Measurements from ENCODE around the gene DIRAS1. TPM values are rescaled to one million over a fixed set of nuclear protein-coding genes. Genes with fewer than 3 reads are reported as not detected.

Gene DIRAS1
- total RNA-seq, 1 donor from 2014 or later, result 0.16 TPM

- no peaks in the 10 kb centered on the region for H3K4me1 Mint-ChIP-seq
- H3K27ac Mint-ChIP-seq, result no peak overlapping the region
- no peaks in the 10 kb centered on the region for H3K36me3 Mint-ChIP-seq (ENCODE audit: low read depth)
- H3K27me3 Mint-ChIP-seq, result peaks cover 8% of the 10 kb centered on the region
- intact Hi-C loops (cut with micrococcal nuclease), result no loop called here
- no peak overlapping the region for H3K4me3 Mint-ChIP-seq
- no peaks in the 10 kb centered on the region for H3K9me3 Mint-ChIP-seq
- DNase-seq, result no peak
Measured at GRCh38 chr19:2726904-2727639, 5.9 kb upstream of the DIRAS1 start.

GRCh38 chr19:2726160-2726855 lies 5.1 kb upstream of the DIRAS1 start:
- H3K36me3 Mint-ChIP-seq (ENCODE audit: low read depth), result no peaks in the 10 kb centered on the region
- no peaks in the 10 kb centered on the region for H3K4me1 Mint-ChIP-seq
- intact Hi-C loops (cut with micrococcal nuclease), result no loop called here
- no peaks in the 10 kb centered on the region for H3K9me3 Mint-ChIP-seq
- peaks cover 14% of the 10 kb centered on the region for H3K27me3 Mint-ChIP-seq
- no peak overlapping the region for H3K4me3 Mint-ChIP-seq
- no peak for DNase-seq
- no peak overlapping the region for H3K27ac Mint-ChIP-seq

- no peaks in the 10 kb centered on the region for H3K36me3 Mint-ChIP-seq (ENCODE audit: low read depth)
- DNase-seq, result no peak
- H3K9me3 Mint-ChIP-seq, result no peaks in the 10 kb centered on the region
- H3K4me1 Mint-ChIP-seq, result no peaks in the 10 kb centered on the region
- H3K4me3 Mint-ChIP-seq, result no peak overlapping the region
- H3K27me3 Mint-ChIP-seq, result peaks cover 22% of the 10 kb centered on the region
- H3K27ac Mint-ChIP-seq, result no peak overlapping the region
- intact Hi-C loops (cut with micrococcal nuclease), result no loop called here
Measured at GRCh38 chr19:2724148-2724557, 3.0 kb upstream of the DIRAS1 start.

GRCh38 chr19:2723747-2724146 lies 2.6 kb upstream of the DIRAS1 start:
- intact Hi-C loops (cut with micrococcal nuclease), result no loop called here
- peaks cover 25% of the 10 kb centered on the region for H3K27me3 Mint-ChIP-seq
- H3K4me1 Mint-ChIP-seq, result no peaks in the 10 kb centered on the region
- DNase-seq, result no peak
- H3K4me3 Mint-ChIP-seq, result no peak overlapping the region
- no peaks in the 10 kb centered on the region for H3K9me3 Mint-ChIP-seq
- no peak overlapping the region for H3K27ac Mint-ChIP-seq
- no peaks in the 10 kb centered on the region for H3K36me3 Mint-ChIP-seq (ENCODE audit: low read depth)

- Mint-ChIP-seq H3K9me3 (no peaks in the 10 kb centered on the region), H3K27me3 (peaks cover 25% of the 10 kb centered on the region), H3K4me1 (no peaks in the 10 kb centered on the region), H3K36me3 (ENCODE audit: low read depth) (no peaks in the 10 kb centered on the region), H3K27ac (no peak overlapping the region), H3K4me3 (no peak overlapping the region)
- DNase-seq, result no peak
- intact Hi-C loops (cut with micrococcal nuclease), result no loop called here
Measured at GRCh38 chr19:2723345-2723715, 2.2 kb upstream of the DIRAS1 start.

GRCh38 chr19:2722541-2723344 lies 1.6 kb upstream of the DIRAS1 start:
- no peak overlapping the region for H3K27ac Mint-ChIP-seq

GRCh38 chr19:2721570-2722540 lies 683 bp upstream of the DIRAS1 start:
- no peak for DNase-seq
- Mint-ChIP-seq H3K9me3 (no peaks in the 10 kb centered on the region), H3K4me1 (no peaks in the 10 kb centered on the region), H3K27me3 (peaks cover 25% of the 10 kb centered on the region), H3K36me3 (ENCODE audit: low read depth) (no peaks in the 10 kb centered on the region), H3K4me3 (no peak overlapping the region), H3K27ac (no peak overlapping the region)
- intact Hi-C loops (cut with micrococcal nuclease), result no loop called here

More at GRCh38 chr19:2722541-2723344, 1.6 kb upstream of the DIRAS1 start:
- H3K4me3 Mint-ChIP-seq, result no peak overlapping the region
- intact Hi-C loops (cut with micrococcal nuclease), result no loop called here
- no peaks in the 10 kb centered on the region for H3K9me3 Mint-ChIP-seq
- no peaks in the 10 kb centered on the region for H3K36me3 Mint-ChIP-seq (ENCODE audit: low read depth)
- H3K4me1 Mint-ChIP-seq, result no peaks in the 10 kb centered on the region
- H3K27me3 Mint-ChIP-seq, result peaks cover 25% of the 10 kb centered on the region
- no peak for DNase-seq

- Mint-ChIP-seq H3K27me3 (peaks cover 22% of the 10 kb centered on the region), H3K4me3 (no peak overlapping the region), H3K36me3 (ENCODE audit: low read depth) (peaks cover under 1% of the 10 kb centered on the region), H3K4me1 (no peaks in the 10 kb centered on the region), H3K9me3 (peaks cover 9% of the 10 kb centered on the region), H3K27ac (no peak overlapping the region)
- intact Hi-C loops (cut with micrococcal nuclease), result no loop called here
- DNase-seq, result no peak
Measured at GRCh38 chr19:2719920-2720776, 1.0 kb downstream of the DIRAS1 start.

- Mint-ChIP-seq H3K27ac (no peak overlapping the region), H3K27me3 (peaks cover 21% of the 10 kb centered on the region), H3K9me3 (peaks cover 11% of the 10 kb centered on the region), H3K4me1 (no peaks in the 10 kb centered on the region), H3K36me3 (ENCODE audit: low read depth) (peaks cover 2% of the 10 kb centered on the region), H3K4me3 (no peak overlapping the region)
- DNase-seq, result no peak
- intact Hi-C loops (cut with micrococcal nuclease), result no loop called here
Measured at GRCh38 chr19:2719232-2719735, 1.9 kb downstream of the DIRAS1 start.

- DNase-seq, result no peak
- Mint-ChIP-seq H3K27ac (no peak overlapping the region), H3K4me3 (no peak overlapping the region), H3K36me3 (ENCODE audit: low read depth) (peaks cover 2% of the 10 kb centered on the region), H3K9me3 (peaks cover 11% of the 10 kb centered on the region), H3K27me3 (peaks cover 19% of the 10 kb centered on the region), H3K4me1 (no peaks in the 10 kb centered on the region)
- intact Hi-C loops (cut with micrococcal nuclease), result no loop called here
Measured at GRCh38 chr19:2717638-2718541, 3.3 kb downstream of the DIRAS1 start.

- Mint-ChIP-seq H3K4me3 (no peak overlapping the region), H3K4me1 (no peaks in the 10 kb centered on the region), H3K27me3 (peaks cover 16% of the 10 kb centered on the region), H3K9me3 (peaks cover 11% of the 10 kb centered on the region), H3K36me3 (ENCODE audit: low read depth) (peaks cover 2% of the 10 kb centered on the region), H3K27ac (no peak overlapping the region)
- intact Hi-C loops (cut with micrococcal nuclease), result no loop called here
- no peak for DNase-seq
Measured at GRCh38 chr19:2716722-2717637, 4.2 kb downstream of the DIRAS1 start.

All from activated CD4-positive, alpha-beta T cell treated with anti-CD3 and anti-CD28 coated beads, Interleukin-2, amount 10 ng/mL, durations not matched to agents 24 days and 14 days (primary cell).